Hematopoietic multipotent progenitor cell treated with erythropoietin and hydrocortisone succinate and interleukin-3 and kit ligand, for 8 days (in vitro differentiated cells): ENCODE measurements around the gene SLC6A1.
"Not testable (repeated sequence)": the region's sequence is repeated elsewhere in the genome, so short reads cannot be mapped to it uniquely, and the experiment has no call there.

Source experiments
- DNase-seq: peaks from one replicate; pipeline ENCODE4 v3.0.0-alpha.2; 2015

SLC6A1 gene

GRCh38 chr3:11022115-11022514 is 29.6 kb downstream of the SLC6A1 start:
- DNase-seq: no peak

GRCh38 chr3:11024181-11024580 is 31.6 kb downstream of the SLC6A1 start:
- DNase-seq: no peak

DNA sequence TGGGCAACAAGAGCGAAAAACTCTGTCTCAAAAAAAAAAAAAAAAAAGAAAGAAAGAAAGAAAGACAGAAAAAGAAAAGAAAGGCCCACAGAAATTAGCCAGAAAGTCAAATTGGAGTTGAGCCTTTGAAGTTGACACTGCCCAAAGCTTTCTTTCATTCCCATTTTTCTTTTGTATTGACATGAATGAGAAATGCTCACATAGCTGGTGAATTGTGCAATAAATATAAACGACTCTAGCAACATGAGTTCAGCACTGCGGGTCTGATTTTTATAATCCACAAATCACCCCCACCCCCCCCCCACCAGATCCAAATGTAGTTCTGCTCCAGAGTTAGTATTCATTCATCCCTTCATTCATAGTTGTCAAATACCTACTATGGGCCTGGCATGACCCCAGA is 37.4 kb downstream of the SLC6A1 start:
- DNase-seq: no peak

DNA sequence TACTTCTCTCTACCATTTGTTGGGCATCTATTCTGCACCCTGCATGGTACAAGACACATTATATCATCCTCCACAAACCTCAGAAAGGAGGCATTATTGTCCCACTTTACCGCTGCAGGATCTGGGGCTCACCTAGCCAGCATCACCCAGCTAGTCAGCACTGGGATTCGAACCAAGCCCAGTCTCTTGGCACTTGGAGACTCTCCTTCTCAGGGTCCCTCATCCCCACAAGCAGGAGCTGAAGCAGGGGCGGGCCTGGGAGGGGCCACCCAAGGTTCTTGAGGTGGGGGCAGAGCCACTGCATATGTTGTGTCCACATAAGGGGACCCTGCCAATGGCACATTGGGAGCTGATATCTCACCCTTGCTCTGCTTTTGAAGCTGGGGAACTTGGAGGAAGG is 41.3 kb downstream of the SLC6A1 start:
- no peak for DNase-seq

GRCh38 chr3:11034309-11034985 is 41.9 kb downstream of the SLC6A1 start:
- no peak for DNase-seq

DNA sequence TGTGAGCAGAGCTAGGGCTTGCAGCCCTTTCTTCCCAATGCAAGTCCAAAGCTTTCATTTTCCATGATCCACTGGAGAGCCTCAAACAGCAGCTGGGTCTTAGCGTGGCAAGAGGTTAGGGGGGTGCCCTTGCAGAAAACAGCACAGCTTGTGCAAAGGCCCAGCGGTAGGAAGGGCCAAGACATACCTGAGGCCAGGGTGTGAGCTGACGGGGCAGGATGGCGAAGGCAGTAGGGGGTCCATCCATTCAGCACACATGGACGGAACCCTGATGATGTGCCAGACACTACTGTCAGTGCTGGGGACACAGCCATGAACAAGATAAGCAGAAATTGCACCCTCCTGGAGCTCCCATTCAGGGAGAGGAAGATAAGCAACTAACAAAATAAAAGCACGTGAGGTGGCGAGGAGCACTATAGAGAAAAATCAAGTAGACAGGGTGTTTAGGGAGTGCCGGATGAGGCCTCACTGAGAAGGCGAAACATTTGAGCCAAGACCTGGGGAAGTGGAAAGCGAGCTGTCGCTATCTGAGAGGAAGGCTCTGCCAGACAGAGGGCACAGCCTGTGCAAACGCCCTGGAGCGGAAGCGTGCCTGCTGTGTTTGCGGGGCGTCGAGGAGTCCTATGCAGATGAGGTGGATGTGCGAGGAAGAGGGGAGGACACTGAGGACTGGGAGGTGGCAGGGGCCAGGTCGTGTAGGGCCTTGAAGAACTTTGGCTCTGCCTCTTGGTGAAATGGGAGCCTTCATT is 43.4 kb downstream of the SLC6A1 start:
- DNase-seq: no peak

DNA sequence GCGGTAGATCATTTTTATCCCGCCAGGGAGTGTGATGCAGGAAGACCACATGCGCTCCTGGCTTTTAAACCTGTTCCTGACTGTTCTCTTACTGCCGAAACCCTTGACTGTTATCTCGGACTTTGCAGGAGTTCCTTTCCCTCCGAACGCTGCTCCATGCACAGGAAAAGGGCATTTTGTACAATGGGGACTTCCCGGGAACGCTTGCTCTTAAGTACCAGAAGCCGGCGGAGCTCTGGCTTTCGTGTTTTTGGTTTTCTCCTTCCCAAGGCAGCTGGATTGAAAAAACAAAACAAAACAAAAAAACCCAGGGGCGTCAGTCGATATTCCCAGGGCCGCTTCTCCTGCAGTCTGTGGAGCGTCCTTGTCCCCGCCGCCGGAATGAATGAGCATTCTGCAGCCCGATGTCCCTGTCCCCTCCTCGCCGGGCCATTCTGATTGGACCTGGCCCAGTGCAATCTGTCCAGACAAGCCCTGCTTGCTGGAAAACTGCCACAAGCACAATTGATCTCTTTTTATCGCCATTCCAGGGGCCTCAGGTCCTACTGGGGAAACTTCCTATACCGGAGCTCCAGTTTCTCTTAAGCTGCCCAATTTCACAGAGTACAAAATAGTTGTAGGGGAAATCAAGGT is 44.8 kb downstream of the SLC6A1 start:
- no peak for DNase-seq

DNA sequence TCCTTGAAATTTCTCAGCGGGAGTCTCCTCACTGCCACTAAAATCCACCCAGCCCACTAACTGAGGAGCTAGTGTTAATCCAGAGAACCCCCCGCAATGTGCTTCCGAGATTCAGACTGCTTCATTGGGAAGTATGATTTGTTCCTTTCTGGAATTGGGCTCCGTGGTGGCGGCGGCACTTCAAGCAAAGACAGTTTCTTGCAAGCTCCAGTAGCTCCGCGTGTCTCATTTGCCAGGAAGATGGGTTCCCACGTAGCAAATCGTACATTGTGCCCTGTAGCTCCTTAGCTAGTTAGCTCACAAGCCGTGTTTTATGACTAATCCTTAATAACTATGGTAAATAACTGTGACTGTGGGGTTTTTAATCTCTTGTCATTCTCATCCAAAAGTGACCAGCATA is 45.4 kb downstream of the SLC6A1 start:
- DNase-seq: no peak

- DNase-seq: no peak
Measured at GRCh38 chr3:11045536-11045935, 53.0 kb downstream of the SLC6A1 start.

DNA sequence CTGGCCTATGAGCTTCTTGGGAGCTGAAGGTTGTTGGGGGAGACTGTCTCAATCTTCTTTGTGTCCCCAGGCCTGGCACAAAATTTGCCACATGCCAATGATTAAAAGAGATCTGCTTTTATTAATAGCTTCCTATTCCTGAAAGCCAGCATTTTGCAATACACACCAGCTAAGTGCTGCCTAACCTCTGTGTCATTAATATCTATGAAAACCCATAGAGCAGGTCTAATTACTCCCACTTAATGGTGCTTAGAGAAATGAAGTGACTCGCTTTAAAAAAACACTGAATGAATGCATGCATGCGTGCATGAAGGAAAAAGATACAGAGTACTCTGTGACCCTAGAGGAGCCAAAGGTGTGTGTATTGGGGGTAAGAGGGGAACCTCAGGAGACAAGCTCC is 55.0 kb downstream of the SLC6A1 start:
- DNase-seq: no peak

GRCh38 chr3:11050666-11051323 is 58.2 kb downstream of the SLC6A1 start:
- DNase-seq: no peak

DNA sequence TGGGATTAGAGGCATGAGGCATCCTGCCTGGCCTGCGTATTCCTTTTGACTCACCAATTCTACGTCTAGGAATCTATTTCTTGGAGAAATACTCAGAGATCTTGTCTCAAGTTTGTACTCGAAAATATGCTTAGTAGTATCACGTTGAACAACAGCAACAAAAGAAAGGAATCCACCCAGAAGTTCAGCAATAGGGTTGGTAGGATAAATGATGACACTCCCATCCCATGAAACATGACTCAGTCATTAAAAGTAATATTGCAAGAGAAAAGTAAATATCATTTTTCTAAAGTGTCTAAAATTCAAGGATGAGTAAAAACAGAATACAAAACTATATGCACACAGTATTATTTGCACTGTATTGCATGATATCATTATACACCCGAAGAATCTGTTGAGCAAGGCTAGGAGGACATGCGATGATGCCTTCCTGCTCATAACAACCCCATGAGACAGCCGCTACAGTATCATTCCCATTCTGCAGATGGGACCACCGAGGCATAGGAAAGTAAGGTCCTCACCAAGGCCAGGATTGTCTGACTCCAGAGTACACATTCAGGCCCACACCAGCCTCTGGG is 61.5 kb downstream of the SLC6A1 start:
- DNase-seq: no peak

DNA sequence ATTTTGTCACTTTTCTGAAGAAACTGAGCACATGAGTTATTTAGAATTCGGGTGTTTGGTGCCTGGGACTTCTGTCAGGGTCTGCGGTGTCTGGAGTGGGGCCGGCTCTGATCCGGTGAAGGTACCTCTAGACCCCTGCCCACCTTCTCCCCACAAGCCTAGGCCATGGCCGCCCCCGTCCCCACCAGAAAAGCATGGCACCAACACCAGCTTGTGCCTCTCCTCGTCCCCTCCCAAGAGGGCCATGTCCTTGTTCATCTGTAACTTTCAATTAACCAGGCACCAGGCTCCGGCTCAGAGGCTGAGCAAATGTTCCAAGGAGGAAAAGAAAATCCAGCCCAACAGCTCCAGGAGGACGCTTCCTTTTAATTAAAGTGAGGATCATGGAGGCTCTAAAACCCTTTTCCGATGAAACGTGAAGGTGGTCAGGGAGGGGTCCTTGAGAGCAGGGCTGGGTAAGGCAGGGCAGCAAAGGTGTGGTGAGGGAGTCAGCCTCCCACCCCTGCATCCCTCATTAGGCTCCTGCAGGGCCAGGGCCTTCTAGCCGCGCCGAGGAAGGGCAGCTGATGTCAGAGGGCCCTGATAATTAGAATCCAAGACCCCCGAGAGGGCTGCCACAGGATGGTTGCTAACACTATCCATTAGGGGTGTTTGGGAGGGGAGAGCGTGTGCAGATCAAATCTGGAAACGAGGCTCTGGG is 62.3 kb downstream of the SLC6A1 start:
- no peak for DNase-seq

DNA sequence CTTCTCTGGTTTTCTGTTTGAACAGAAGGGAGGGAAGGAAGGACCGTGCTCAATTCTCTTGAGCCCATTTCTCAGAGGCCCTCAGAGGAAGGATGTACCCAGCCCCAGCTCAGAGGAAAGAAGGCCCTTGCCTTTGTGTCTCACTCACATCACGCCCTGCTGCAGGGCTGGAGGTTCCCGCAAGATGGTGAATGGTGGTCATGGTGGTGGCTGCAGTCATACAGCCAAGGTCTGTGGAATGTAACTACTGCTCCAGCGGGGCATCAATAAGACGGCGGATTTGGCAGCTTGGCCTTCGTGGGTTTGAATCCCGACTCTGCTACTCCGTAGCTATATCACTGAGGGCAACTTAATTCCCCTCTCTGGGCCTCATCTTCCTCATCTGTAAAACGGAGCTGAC is 62.9 kb downstream of the SLC6A1 start:
- no peak for DNase-seq

DNA sequence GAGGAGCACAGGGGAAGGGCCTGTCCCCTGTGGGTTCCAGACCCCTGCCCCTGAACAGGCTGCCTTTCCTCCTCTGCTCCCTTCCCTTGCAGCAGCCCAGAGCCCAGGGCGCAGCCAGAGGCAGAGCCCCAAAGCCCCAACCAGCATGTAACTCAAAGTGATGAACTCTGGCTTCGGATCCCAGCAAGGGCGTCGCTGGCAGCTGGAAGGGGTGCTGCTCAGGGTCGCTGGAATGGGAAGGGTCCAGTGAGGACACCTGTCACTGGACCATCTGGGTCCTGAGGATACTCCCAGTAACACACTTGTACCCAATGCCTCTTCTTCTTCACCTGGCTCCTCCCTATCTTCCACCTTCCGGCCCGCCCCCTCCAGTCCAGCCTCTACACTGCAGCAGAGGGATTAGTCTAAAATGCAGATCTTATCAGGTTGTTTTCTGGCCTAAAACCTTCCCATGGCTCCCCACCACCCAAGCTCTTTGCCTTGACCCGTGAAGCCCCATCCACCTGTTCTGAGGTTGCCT is 64.0 kb downstream of the SLC6A1 start:
- no peak for DNase-seq

DNA sequence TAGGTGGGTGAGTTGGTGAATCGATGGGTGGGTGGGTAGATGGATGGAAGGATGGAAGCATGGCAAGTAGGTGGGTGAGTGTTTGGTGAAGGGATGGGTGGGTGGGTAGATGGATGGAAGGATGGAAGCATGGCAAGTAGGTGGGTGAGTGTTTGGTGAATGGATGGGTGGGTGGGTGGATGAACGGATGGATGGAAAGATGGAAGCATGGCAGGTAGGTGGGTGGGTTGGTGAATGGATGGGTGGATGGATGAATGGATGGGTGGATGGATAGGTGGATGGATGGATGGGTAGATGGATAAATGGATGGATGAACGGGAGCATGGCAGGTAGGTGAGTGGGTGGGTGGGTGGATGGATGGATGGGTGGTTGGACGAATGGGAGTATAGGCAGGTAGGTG is 65.1 kb downstream of the SLC6A1 start:
- DNase-seq: no peak

DNA sequence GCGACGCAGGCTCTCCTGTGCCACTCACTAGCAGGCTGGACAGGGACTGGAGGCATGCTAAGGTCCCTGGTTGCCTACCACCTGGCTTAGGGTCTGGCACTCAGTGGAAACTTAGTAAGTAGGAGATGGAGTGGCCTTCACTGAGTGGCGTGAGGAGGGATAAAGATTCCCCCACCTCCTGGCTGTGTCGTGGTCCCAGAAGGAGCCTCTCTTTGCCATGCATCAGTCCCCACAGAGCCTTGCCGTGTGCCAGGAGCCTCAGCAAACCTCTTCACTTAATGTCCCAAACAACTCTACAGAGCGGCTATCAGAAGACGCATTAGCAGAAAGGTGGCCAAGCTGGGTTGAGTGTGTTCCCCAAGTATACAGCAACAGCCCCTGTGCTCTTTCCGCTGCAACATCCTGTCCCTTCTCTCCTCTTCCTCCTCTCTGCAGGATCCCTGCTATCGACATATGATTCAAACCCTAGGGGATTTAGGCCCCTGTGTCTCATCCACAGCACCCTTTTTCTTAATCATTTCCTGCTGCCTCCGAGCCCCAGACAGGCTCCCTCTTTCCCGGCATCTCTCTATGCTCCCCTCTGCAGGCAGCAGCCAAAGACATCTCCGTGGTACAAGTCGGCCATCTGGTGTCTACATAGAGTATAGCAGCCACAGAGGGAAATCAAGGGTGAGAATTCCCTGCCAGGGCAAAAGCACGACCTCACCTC is 66.7 kb downstream of the SLC6A1 start:
- peak; percentile 47 for DNase-seq

- no peak for DNase-seq
Measured at GRCh38 chr3:11059799-11060115, 67.2 kb downstream of the SLC6A1 start.

- DNase-seq: peak; percentile 40
Measured at GRCh38 chr3:11060500-11061251, 68.1 kb downstream of the SLC6A1 start.

GRCh38 chr3:11061268-11061871 is 68.8 kb downstream of the SLC6A1 start:
- DNase-seq: not testable (repeated sequence)

DNA sequence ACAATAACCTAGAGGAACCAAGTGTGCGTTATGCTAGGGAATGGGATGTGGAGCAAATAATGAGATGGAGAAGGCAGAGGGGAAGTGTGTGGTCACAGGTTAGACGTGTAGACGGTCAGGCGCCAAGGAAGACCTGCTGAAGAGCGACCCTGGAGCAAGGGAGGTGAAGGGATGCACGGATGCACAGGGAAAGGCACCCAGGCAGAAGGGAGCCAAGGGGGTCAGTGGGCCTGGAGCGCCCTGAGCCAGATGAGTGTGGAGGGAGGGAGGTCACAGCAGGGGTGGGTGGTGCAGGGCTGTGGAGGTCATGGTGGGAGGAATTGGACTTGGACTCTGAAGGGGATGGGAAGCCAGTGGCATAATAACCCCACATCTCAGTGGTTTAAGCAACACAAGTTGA is 70.2 kb downstream of the SLC6A1 start:
- no peak for DNase-seq
